Stomach (tissue), 9 donors: Measurements from ENCODE around the gene KCNMB3. TPM values are rescaled to one million over a fixed set of nuclear protein-coding genes. Genes with fewer than 3 reads are reported as not detected.

Source experiments
- DNase-seq, 2 donors: peaks; one replicate each; pipeline versions ENCODE4 v3.0.0 to v3.0.0-alpha.2; 2013 to 2019
- H3K27ac ChIP-seq, 5 donors: fragments of 200-600 bp in 4 of 5; sonication (generic) in 4 of 5; one replicate each; pipeline ENCODE4 v1.5.1; 2013 to 2019; ENCODE audit warnings: mild to moderate bottlenecking in 1 of 5, moderate library complexity in 1 of 5
- H3K27me3 ChIP-seq, 3 donors: fragments of 200-600 bp; sonication (generic); one replicate each; pipeline ENCODE4 v1.5.1; 2017 to 2019; ENCODE audit warnings: mixed run types in 1 of 3
- H3K36me3 ChIP-seq, 4 donors: fragments of 200-600 bp; sonication (generic); 1 replicate in 3 of 4; 2 replicates in 1 of 4; pipeline ENCODE4 v1.5.1; 2016 to 2019
- H3K4me1 ChIP-seq, 4 donors: fragments of 200-600 bp; sonication (generic); one replicate each; pipeline ENCODE4 v1.5.1; 2016 to 2019
- H3K4me3 ChIP-seq, 4 donors: fragments of 200-600 bp; sonication (generic) in 3 of 4; one replicate each; pipeline ENCODE4 v1.5.1; 2016 to 2019; ENCODE audit warnings: mild to moderate bottlenecking in 1 of 4
- H3K9me3 ChIP-seq, 4 donors: fragments of 200-600 bp; sonication (generic); one replicate each; pipeline ENCODE4 v1.5.1; 2016 to 2019
- CTCF ChIP-seq, 7 experiments: fragments of 450-650 bp in 4 of 7; fragments of 200-600 bp in 3 of 7; sonication (generic) in 3 of 7; IDR thresholded peaks; one replicate each; pipeline ENCODE4 v1.5.1; 2016 to 2019; ENCODE audit warnings: antibody characterized with exemption in 7 of 7, control low read depth in 2 of 7, mild to moderate bottlenecking in 1 of 7
- EP300 ChIP-seq: sonication (generic); formaldehyde crosslinking; IDR thresholded peaks from one replicate; pipeline ENCODE4 v1.6.1; 2017; ENCODE audit warnings: antibody characterized with exemption
- POLR2A ChIP-seq, 4 donors: fragments of 450-650 bp; IDR thresholded peaks; one replicate each; pipeline ENCODE4 v1.6.1; 2016; ENCODE audit warnings: antibody characterized with exemption in 4 of 4, control low read depth in 2 of 4, mild to moderate bottlenecking in 1 of 4, moderate library complexity in 1 of 4
- POLR2AphosphoS5 ChIP-seq, 3 donors: sonication (generic); formaldehyde crosslinking; IDR thresholded peaks; one replicate each; pipeline ENCODE4 v1.6.1; 2016; ENCODE audit warnings: antibody characterized with exemption in 3 of 3
- WGBS, 5 donors: extraction: QIAGEN DNeasy Blood & Tissue Kit in 3 of 5; methylation state at CpG; one replicate each; pipeline versions ENCODE4 v1.1.5 to v1.1.7; 2013 to 2018; 5-methylcytosine and 5-hydroxymethylcytosine counted together
- intact Hi-C: fragments of 100-400 bp; cut with DNase I; formaldehyde crosslinking; loops from one replicate; pipeline ENCODE4 v1.15.1; 2023; ENCODE audit warnings: low total_unique reads
- polyA plus RNA-seq, 3 donors: library from polyadenylated mRNA; stranded (reverse); fragments of 200-250 nt; gene quantifications; one replicate each; pipeline ENCODE4 v1.2.3, GENCODE V29; 2013
- total RNA-seq, 5 donors: library from RNA; depleted of rRNA; stranded (reverse); fragments of >200 nt; gene quantifications; one replicate each; pipeline versions ENCODE4 v1.1.0 to v1.2.3, GENCODE V29; 2014 to 2016
- donor health status: healthy with polysubstance abuse.
- donor health status: Bipolar disorder and iron deficiency.
- donor health status: healthy.

Gene KCNMB3
- total and polyA plus RNA-seq, 8 donors: 0.58 to 7.2 (median 2.0) TPM; not detected in 1

- Histone ChIP-seq H3K9me3 (no peaks in the 10 kb centered on the region), H3K36me3 (peaks cover 3 to 48% (median 15%) of the 10 kb centered on the region in 4 donors), H3K4me3 (no peak overlapping the region), H3K27me3 (no peaks in the 10 kb centered on the region), H3K27ac (no peak overlapping the region), H3K4me1 (no peaks in the 10 kb centered on the region)
- no peak for DNase-seq
- intact Hi-C loops: no loop called here
- no peak for TF ChIP-seq POLR2AphosphoS5 (IDR thresholded peaks at IDR 0.05)
- TF ChIP-seq POLR2A (IDR thresholded peaks at IDR 0.05): no peak
- no peak for TF ChIP-seq EP300
- TF ChIP-seq CTCF (IDR thresholded peaks at IDR 0.05): no peak
- WGBS, 5 donors: 87 to 94% (median 92%) methylated on average over 2 of the region's 2 CpGs
Measured at GRCh38 chr3:179236669-179237301, 14.1 kb downstream of the KCNMB3 start.

- Histone ChIP-seq H3K27ac (no peak overlapping the region), H3K36me3 (peaks cover 3 to 74% (median 36%) of the 10 kb centered on the region in 4 donors), H3K4me3 (no peak overlapping the region), H3K9me3 (no peaks in the 10 kb centered on the region), H3K4me1 (no peaks in the 10 kb centered on the region), H3K27me3 (no peaks in the 10 kb centered on the region)
- WGBS, 5 donors: 93 to 95% (median 93%) methylated on average over 4 of the region's 4 CpGs
- TF ChIP-seq CTCF (IDR thresholded peaks at IDR 0.05): no peak
- no peak for TF ChIP-seq POLR2AphosphoS5 (IDR thresholded peaks at IDR 0.05)
- no peak for TF ChIP-seq POLR2A (IDR thresholded peaks at IDR 0.05)
- TF ChIP-seq EP300: no peak
- intact Hi-C loops: no loop called here
- no peak for DNase-seq
Measured at GRCh38 chr3:179234199-179234598, 16.7 kb downstream of the KCNMB3 start.

GRCh38 chr3:179233043-179233442, 17.9 kb downstream of the KCNMB3 start:
- Histone ChIP-seq H3K4me1 (no peaks in the 10 kb centered on the region), H3K4me3 (no peak overlapping the region), H3K27me3 (no peaks in the 10 kb centered on the region), H3K27ac (no peak overlapping the region), H3K36me3 (peaks cover 3 to 78% (median 39%) of the 10 kb centered on the region in 4 donors), H3K9me3 (no peaks in the 10 kb centered on the region)
- no peak for DNase-seq
- 94 to 99% (median 96%) methylated on average over 3 of the region's 3 CpGs for WGBS, 5 donors
- intact Hi-C loops: no loop called here
- TF ChIP-seq POLR2A (IDR thresholded peaks at IDR 0.05) (no peak), CTCF (IDR thresholded peaks at IDR 0.05) (no peak), POLR2AphosphoS5 (IDR thresholded peaks at IDR 0.05) (no peak), EP300 (no peak)

- H3K4me1 ChIP-seq: no peaks in the 10 kb centered on the region
- TF ChIP-seq CTCF (IDR thresholded peaks at IDR 0.05) (no peak), EP300 (no peak), POLR2A (IDR thresholded peaks at IDR 0.05) (no peak), POLR2AphosphoS5 (IDR thresholded peaks at IDR 0.05) (no peak)
- H3K9me3 ChIP-seq: no peaks in the 10 kb centered on the region
- no peak overlapping the region for H3K4me3 ChIP-seq
- DNase-seq: no peak
- H3K27me3 ChIP-seq: no peaks in the 10 kb centered on the region
- H3K36me3 ChIP-seq: peaks cover 2 to 81% (median 56%) of the 10 kb centered on the region in 4 donors
- 70 to 91% (median 86%) methylated on average over 5 of the region's 5 CpGs for WGBS, 5 donors
- intact Hi-C loops: no loop called here
- H3K27ac ChIP-seq: no peak overlapping the region
Measured at GRCh38 chr3:179229177-179229576, 21.7 kb downstream of the KCNMB3 start.
